Activated T-helper 2 cell treated with anti-CD3 and anti-CD28 coated beads, Interferon-gamma antibody, Interleukin-2, Interleukin-4, amounts not matched to agents 10 μg/mL and 5 μg/mL and 100 μg/mL, durations not matched to agents 14 hours and 24 hours and 36 hours (primary cell): ENCODE data around the gene RGS8. TPM values are rescaled to one million over a fixed set of nuclear protein-coding genes. Genes with fewer than 3 reads are reported as not detected.

Experiments used
- DNase-seq: peaks from one replicate; pipeline ENCODE4 v3.0.0; 2021; ENCODE audit warnings: low spot score
- H3K27ac Mint-ChIP-seq: one replicate; pipeline ENCODE4 v1.8.0; 2021; ENCODE audit warnings: mixed read lengths
- H3K27me3 Mint-ChIP-seq: one replicate; pipeline ENCODE4 v1.8.0; 2021; ENCODE audit warnings: low read depth, mixed read lengths
- H3K36me3 Mint-ChIP-seq: one replicate; pipeline ENCODE4 v1.8.0; 2021; ENCODE audit warnings: low read depth, mixed read lengths
- H3K4me1 Mint-ChIP-seq: one replicate; pipeline ENCODE4 v1.8.0; 2021; ENCODE audit warnings: low read depth, mixed read lengths
- H3K4me3 Mint-ChIP-seq: one replicate; pipeline ENCODE4 v1.8.0; 2021; ENCODE audit warnings: low read depth, mild to moderate bottlenecking, moderate library complexity, mixed read lengths
- H3K9me3 Mint-ChIP-seq: one replicate; pipeline ENCODE4 v1.8.0; 2021; ENCODE audit warnings: mixed read lengths
- intact Hi-C: fragments of 100-400 bp; cut with micrococcal nuclease; formaldehyde crosslinking; loops from one replicate; pipeline ENCODE4 v1.15.1; 2023
- total RNA-seq: library from RNA; stranded (reverse); gene quantifications from 2 replicates; pipeline ENCODE4 v1.2.3, GENCODE V29; 2022

Gene RGS8
- total RNA-seq, 1 donor from 2014 or later = not detected

DNA sequence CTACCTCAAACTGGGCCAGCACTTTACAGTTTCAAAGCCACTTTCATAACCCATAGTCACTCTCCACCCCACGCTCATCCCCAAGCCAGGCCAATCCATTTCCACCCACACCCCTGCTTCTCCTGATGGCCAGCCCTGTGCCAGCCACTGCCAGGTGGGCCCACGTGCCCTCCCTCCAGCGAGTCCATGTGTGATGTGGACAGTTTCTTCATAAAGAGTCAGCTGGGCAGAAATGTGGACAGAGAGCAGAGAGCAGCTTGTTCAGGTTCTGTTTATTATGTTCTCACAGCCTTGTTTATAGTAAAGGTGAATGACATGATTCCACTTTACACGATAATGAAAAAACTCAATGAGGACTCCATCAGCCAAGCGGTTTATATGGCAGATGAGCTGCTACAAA lies 42.8 kb downstream of the RGS8 start:
- no peak overlapping the region for H3K27ac Mint-ChIP-seq
- H3K4me3 Mint-ChIP-seq = no peak overlapping the region
- no peak for DNase-seq
- no peaks in the 10 kb centered on the region for H3K9me3 Mint-ChIP-seq
- intact Hi-C loops = no loop called here
- H3K27me3 Mint-ChIP-seq = peaks cover 7% of the 10 kb centered on the region
- no peaks in the 10 kb centered on the region for H3K36me3 Mint-ChIP-seq
- no peaks in the 10 kb centered on the region for H3K4me1 Mint-ChIP-seq

DNA sequence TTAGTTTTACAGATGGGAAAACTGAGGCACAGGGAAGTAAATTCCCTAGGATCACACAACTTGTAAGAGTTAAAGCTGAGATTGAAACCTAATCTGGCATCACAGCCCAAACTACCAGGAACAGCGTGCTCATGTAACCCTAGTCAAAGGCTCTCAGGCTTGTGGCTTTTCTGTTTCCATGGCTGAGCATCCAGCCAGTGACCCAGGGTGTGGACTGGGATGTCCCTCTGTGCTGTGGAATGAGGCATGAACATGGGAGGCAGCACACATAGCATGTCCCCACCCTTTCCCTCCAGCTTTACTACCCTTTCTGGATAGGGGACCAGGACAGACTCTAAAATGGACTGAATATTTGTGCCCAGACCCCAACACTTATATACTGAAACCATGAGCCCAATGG lies 45.1 kb downstream of the RGS8 start:
- H3K36me3 Mint-ChIP-seq = no peaks in the 10 kb centered on the region
- H3K27ac Mint-ChIP-seq = no peak overlapping the region
- peaks cover 16% of the 10 kb centered on the region for H3K27me3 Mint-ChIP-seq
- intact Hi-C loops = no loop called here
- H3K9me3 Mint-ChIP-seq = no peaks in the 10 kb centered on the region
- no peak overlapping the region for H3K4me3 Mint-ChIP-seq
- no peaks in the 10 kb centered on the region for H3K4me1 Mint-ChIP-seq
- DNase-seq = no peak

DNA sequence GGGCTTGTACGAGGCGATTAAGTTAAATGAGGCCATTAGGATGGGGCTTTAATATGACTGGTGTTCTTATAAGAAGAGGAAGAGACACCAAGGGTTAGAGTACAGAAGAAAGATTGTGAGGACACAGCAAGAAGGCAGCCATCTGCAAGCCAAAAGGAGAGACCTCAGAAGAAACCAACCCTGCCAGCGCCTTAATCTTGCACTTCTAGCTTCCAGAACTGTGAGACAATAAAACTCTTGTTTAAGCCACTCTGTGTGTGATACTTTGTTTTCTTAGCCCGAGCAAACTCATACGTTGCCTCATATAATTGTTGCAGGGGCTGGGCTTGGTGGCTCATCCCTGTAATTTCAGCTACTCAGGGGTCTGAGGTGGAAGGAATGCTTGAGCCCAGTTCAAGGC lies 46.6 kb downstream of the RGS8 start:
- Mint-ChIP-seq H3K4me1 (no peaks in the 10 kb centered on the region), H3K9me3 (no peaks in the 10 kb centered on the region), H3K27me3 (peaks cover 23% of the 10 kb centered on the region), H3K4me3 (no peak overlapping the region), H3K27ac (no peak overlapping the region), H3K36me3 (no peaks in the 10 kb centered on the region)
- DNase-seq = no peak
- intact Hi-C loops = no loop called here

DNA sequence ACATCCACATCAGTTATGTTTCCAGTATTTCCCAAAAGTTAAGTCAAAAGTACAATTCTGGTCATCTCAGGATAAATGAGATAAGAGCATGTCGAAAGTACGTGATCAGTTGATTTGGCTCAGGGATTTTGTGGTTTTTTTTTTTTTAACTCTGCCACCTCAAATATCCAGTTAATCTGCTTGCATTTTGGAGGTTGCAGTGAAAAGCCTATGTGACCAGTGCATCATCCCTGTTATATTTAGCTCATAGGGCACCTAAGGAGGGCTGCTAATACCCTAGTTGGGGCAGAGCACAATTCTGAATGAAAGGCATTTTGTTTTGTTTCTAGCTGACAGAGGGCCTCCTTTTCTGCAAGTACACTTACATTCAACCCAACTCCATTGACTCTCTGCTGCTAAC lies 48.5 kb downstream of the RGS8 start:
- Mint-ChIP-seq H3K4me3 (no peak overlapping the region), H3K9me3 (no peaks in the 10 kb centered on the region), H3K27ac (no peak overlapping the region), H3K4me1 (peaks cover 10% of the 10 kb centered on the region), H3K27me3 (peaks cover 26% of the 10 kb centered on the region), H3K36me3 (no peaks in the 10 kb centered on the region)
- DNase-seq = no peak
- intact Hi-C loops = no loop called here

Other genes with a start within 250 kb of the RGS8 start
- not detected in 2 replicates for gene RGSL1, start 234.4 kb downstream of the RGS8 start, total RNA-seq
- gene RNASEL, start 95.3 kb downstream of the RGS8 start, total RNA-seq = 3.6 and 4.8 TPM in 2 replicates
- gene RGS16, start 80.2 kb downstream of the RGS8 start, total RNA-seq = 50.2 and 50.5 TPM in 2 replicates
- 3.0 and 4.6 TPM in 2 replicates for gene NPL, start 105.2 kb upstream of the RGS8 start, total RNA-seq
- 302 and 322 TPM in 2 replicates for gene DHX9, start 154.8 kb upstream of the RGS8 start, total RNA-seq